Measurements from ENCODE around the gene ABHD1.

- TF ChIP-seq KLF1 (tag by site-specific recombination; IDR thresholded peaks at IDR 0.05) (no peak), CTCF (tag by site-specific recombination; IDR thresholded peaks at IDR 0.05) (no peak), ZBTB10 (tag by site-specific recombination; IDR thresholded peaks at IDR 0.05) (no peak), ZBTB44 (tag by site-specific recombination; IDR thresholded peaks at IDR 0.05) (no peak), PBX3 (CRISPR knock-in tag; IDR thresholded peaks at IDR 0.05) (no peak)
These were observed 43.5 kb upstream of the ABHD1 start for GRCh38 chr2:27080140-27080469.

All from HEK293 (cell line).